ENCODE results near the gene ZNF423.

DNA sequence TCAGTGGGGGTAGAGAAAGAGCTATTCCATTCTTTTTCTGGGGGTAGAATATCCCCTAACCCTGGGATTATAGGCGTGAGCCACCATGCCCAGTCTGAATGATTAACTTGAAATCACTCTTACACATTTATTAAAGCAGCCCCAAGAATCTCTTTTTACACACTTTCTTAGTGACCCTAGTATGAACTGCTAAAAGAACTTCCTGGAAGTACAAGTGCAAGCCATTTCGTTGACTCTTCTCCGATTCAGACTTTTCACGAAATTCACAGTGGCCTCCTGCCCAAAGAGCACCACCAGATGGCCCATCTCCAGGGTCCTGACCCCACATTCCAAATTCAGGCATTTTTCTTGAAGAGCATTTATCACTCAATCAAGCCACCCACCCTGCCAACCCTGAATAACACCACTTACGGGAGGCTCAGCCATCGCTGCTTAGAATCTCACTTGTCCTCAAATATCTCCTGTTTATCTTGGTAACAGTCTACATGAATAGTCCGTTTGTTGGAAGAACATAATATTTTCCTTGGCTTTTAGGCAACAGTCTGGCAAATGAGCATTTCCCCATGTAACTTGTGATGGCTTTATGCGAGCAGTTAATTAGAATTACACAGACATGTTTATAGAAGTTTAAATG lies 28.0 kb downstream of the ZNF423 start:
- no peak for TF ChIP-seq CTCF (IDR thresholded peaks at IDR 0.05)
- TF ChIP-seq POLR2A (IDR thresholded peaks at IDR 0.05) = no peak

All from right lobe of liver (tissue), 4 donors.